Spleen (tissue), 7 donors: ENCODE measurements around the gene LEF1.

Experiments
- POLR2A ChIP-seq, 3 donors: fragments of 450-650 bp; IDR thresholded peaks; one replicate each; pipeline ENCODE4 v1.5.1; 2017; ENCODE audit warnings: antibody characterized with exemption in 3 of 3, mild to moderate bottlenecking in 1 of 3
- POLR2AphosphoS5 ChIP-seq, 3 donors: sonication (generic); formaldehyde crosslinking; IDR thresholded peaks; one replicate each; pipeline ENCODE4 v1.5.1; 2017; ENCODE audit warnings: antibody characterized with exemption in 3 of 3
- TF ChIP-seq, protein P1 (sequence below), 11 experiments: fragments of 200-600 bp in 7 of 11; fragments of 450-650 bp in 4 of 11; sonication (generic) in 4 of 11; IDR thresholded peaks in 8 of 11; conservative IDR thresholded peaks in 3 of 11; 1 replicate in 7 of 11; 2 replicates in 4 of 11; pipeline versions ENCODE4 v1.4.0 to v1.8.0; 2016 to 2021; ENCODE audit warnings: antibody characterized with exemption in 11 of 11, inconsistent platforms in 4 of 11, mild to moderate bottlenecking in 1 of 11
- donor health status: DM: no; HTN: no; CAD: no; lungs with moderate emphysema.
- donor health status: DM: no; HTN: no; CAD: no.
- donor health status: DM: no; HTN: no; CAD: no.

DNA sequence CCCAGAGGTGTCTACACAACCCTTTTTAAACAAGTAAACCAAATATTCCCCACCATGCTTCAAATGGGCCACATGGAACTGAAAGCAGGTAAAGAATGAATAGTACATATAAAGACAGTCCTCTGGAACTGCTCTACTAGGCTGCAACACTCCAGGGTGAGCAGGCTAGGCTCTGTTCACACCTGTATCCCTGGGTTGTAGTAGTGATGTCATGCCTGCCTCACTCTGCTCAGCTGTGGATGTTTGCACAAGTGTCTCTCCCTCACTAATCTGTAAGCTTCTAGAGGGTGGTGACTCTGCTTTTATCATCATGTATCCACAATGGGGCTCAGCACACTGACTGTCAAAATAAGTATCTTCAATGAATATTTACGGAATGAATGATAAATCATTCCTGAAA, 20.4 kb downstream of the LEF1 start:
- no peak for TF ChIP-seq POLR2A (IDR thresholded peaks at IDR 0.05)
- TF ChIP-seq, protein P1, sequence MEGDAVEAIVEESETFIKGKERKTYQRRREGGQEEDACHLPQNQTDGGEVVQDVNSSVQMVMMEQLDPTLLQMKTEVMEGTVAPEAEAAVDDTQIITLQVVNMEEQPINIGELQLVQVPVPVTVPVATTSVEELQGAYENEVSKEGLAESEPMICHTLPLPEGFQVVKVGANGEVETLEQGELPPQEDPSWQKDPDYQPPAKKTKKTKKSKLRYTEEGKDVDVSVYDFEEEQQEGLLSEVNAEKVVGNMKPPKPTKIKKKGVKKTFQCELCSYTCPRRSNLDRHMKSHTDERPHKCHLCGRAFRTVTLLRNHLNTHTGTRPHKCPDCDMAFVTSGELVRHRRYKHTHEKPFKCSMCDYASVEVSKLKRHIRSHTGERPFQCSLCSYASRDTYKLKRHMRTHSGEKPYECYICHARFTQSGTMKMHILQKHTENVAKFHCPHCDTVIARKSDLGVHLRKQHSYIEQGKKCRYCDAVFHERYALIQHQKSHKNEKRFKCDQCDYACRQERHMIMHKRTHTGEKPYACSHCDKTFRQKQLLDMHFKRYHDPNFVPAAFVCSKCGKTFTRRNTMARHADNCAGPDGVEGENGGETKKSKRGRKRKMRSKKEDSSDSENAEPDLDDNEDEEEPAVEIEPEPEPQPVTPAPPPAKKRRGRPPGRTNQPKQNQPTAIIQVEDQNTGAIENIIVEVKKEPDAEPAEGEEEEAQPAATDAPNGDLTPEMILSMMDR (IDR thresholded peaks at IDR 0.05 in 8 of 11, conservative IDR thresholded peaks at IDR 0.05 in 3 of 11) = no peak
- no peak for TF ChIP-seq POLR2AphosphoS5 (IDR thresholded peaks at IDR 0.05)
